Measurements from ENCODE around the gene CELF4. TPM values are rescaled to one million over a fixed set of nuclear protein-coding genes. Genes with fewer than 3 reads are reported as not detected.

Gene CELF4
- total RNA-seq, 1 experiment from 2014 or later, result 0.11 TPM

GRCh38 chr18:37274309-37275236, 291.0 kb downstream of the CELF4 start:
- no peak for DNase-seq
- Mint-ChIP-seq H3K9me3 (ENCODE audit: unreplicated experiment) (no peaks in the 10 kb centered on the region), H3K27ac (ENCODE audit: unreplicated experiment) (no peak overlapping the region), H3K4me1 (ENCODE audit: low read depth, unreplicated experiment) (no peaks in the 10 kb centered on the region), H3K27me3 (ENCODE audit: insufficient read depth, unreplicated experiment) (peaks cover 4% of the 10 kb centered on the region), H3K4me3 (ENCODE audit: unreplicated experiment) (no peak overlapping the region), H3K36me3 (ENCODE audit: insufficient read depth, unreplicated experiment) (no peaks in the 10 kb centered on the region)
- no TSS peak for BruUV-seq (replicated peaks)
- H3K4me1 ChIP-seq, result no peaks in the 10 kb centered on the region
- TF ChIP-seq, protein P1, sequence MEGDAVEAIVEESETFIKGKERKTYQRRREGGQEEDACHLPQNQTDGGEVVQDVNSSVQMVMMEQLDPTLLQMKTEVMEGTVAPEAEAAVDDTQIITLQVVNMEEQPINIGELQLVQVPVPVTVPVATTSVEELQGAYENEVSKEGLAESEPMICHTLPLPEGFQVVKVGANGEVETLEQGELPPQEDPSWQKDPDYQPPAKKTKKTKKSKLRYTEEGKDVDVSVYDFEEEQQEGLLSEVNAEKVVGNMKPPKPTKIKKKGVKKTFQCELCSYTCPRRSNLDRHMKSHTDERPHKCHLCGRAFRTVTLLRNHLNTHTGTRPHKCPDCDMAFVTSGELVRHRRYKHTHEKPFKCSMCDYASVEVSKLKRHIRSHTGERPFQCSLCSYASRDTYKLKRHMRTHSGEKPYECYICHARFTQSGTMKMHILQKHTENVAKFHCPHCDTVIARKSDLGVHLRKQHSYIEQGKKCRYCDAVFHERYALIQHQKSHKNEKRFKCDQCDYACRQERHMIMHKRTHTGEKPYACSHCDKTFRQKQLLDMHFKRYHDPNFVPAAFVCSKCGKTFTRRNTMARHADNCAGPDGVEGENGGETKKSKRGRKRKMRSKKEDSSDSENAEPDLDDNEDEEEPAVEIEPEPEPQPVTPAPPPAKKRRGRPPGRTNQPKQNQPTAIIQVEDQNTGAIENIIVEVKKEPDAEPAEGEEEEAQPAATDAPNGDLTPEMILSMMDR (IDR thresholded peaks at IDR 0.05; ENCODE audit: insufficient read depth in 1 of 2, low read depth in 1 of 2, low read length in 1 of 2, severe bottlenecking in 1 of 2, unreplicated experiment in 1 of 2), result no peak
- intact Hi-C loops (cut with micrococcal nuclease; ENCODE audit: unreplicated experiment), result no loop called here
- ChIA-PET POLR2A (no interaction called here), CTCF (no interaction called here)
- H3K4me3 ChIP-seq (ENCODE audit: low read depth, low read length), result no peak overlapping the region
- no peaks in the 10 kb centered on the region for H3K27me3 ChIP-seq (replicated peaks; ENCODE audit: control insufficient read depth, insufficient read depth, low read length)
- no peaks in the 10 kb centered on the region for H3K9me3 ChIP-seq
- H3K36me3 ChIP-seq (ENCODE audit: control insufficient read depth, insufficient read depth, low read length), result no peaks in the 10 kb centered on the region

- CTCF ChIA-PET, result no interaction called here
These were observed 292.8 kb downstream of the CELF4 start for GRCh38 chr18:37272841-37273240.

GRCh38 chr18:37272226-37272625, 293.4 kb downstream of the CELF4 start:
- no peaks in the 10 kb centered on the region for H3K4me1 Mint-ChIP-seq (ENCODE audit: low read depth, unreplicated experiment)
- no peaks in the 10 kb centered on the region for H3K9me3 ChIP-seq
- no peak overlapping the region for H3K4me3 Mint-ChIP-seq (ENCODE audit: unreplicated experiment)
- no peaks in the 10 kb centered on the region for H3K27me3 ChIP-seq (replicated peaks; ENCODE audit: control insufficient read depth, insufficient read depth, low read length)
- ChIA-PET CTCF (no interaction called here), POLR2A (no interaction called here)
- BruUV-seq (replicated peaks), result no TSS peak
- no peaks in the 10 kb centered on the region for H3K36me3 Mint-ChIP-seq (ENCODE audit: insufficient read depth, unreplicated experiment)
- H3K27ac Mint-ChIP-seq (ENCODE audit: unreplicated experiment), result no peak overlapping the region
- intact Hi-C loops (cut with micrococcal nuclease; ENCODE audit: unreplicated experiment), result no loop called here
- H3K9me3 Mint-ChIP-seq (ENCODE audit: unreplicated experiment), result no peaks in the 10 kb centered on the region
- H3K4me3 ChIP-seq (ENCODE audit: low read depth, low read length), result no peak overlapping the region
- no peaks in the 10 kb centered on the region for H3K4me1 ChIP-seq
- TF ChIP-seq, protein P1 (IDR thresholded peaks at IDR 0.05; ENCODE audit: insufficient read depth in 1 of 2, low read depth in 1 of 2, low read length in 1 of 2, severe bottlenecking in 1 of 2, unreplicated experiment in 1 of 2), result no peak
- H3K36me3 ChIP-seq (ENCODE audit: control insufficient read depth, insufficient read depth, low read length), result no peaks in the 10 kb centered on the region
- no peak for DNase-seq
- H3K27me3 Mint-ChIP-seq (ENCODE audit: insufficient read depth, unreplicated experiment), result no peaks in the 10 kb centered on the region

More at GRCh38 chr18:37272841-37273240, 292.8 kb downstream of the CELF4 start:
- Histone ChIP-seq H3K36me3 (ENCODE audit: control insufficient read depth, insufficient read depth, low read length) (no peaks in the 10 kb centered on the region), H3K4me3 (ENCODE audit: low read depth, low read length) (no peak overlapping the region), H3K9me3 (no peaks in the 10 kb centered on the region), H3K27me3 (replicated peaks; ENCODE audit: control insufficient read depth, insufficient read depth, low read length) (no peaks in the 10 kb centered on the region), H3K4me1 (no peaks in the 10 kb centered on the region)
- TF ChIP-seq, protein P1 (IDR thresholded peaks at IDR 0.05; ENCODE audit: insufficient read depth in 1 of 2, low read depth in 1 of 2, low read length in 1 of 2, severe bottlenecking in 1 of 2, unreplicated experiment in 1 of 2), result no peak
- POLR2A ChIA-PET, result no interaction called here
- H3K27ac Mint-ChIP-seq (ENCODE audit: unreplicated experiment), result no peak overlapping the region
- no peaks in the 10 kb centered on the region for H3K36me3 Mint-ChIP-seq (ENCODE audit: insufficient read depth, unreplicated experiment)
- DNase-seq, result no peak
- no TSS peak for BruUV-seq (replicated peaks)
- no peaks in the 10 kb centered on the region for H3K4me1 Mint-ChIP-seq (ENCODE audit: low read depth, unreplicated experiment)
- intact Hi-C loops (cut with micrococcal nuclease; ENCODE audit: unreplicated experiment), result no loop called here
- no peaks in the 10 kb centered on the region for H3K9me3 Mint-ChIP-seq (ENCODE audit: unreplicated experiment)
- H3K27me3 Mint-ChIP-seq (ENCODE audit: insufficient read depth, unreplicated experiment), result peaks cover under 1% of the 10 kb centered on the region
- H3K4me3 Mint-ChIP-seq (ENCODE audit: unreplicated experiment), result no peak overlapping the region
